GM10266 (cell line): ENCODE results near the gene ARL8A.

Experiments
- DNase-seq: peaks from one replicate; pipeline ENCODE4 v3.0.0; 2012; ENCODE audit errors: extremely low spot score
- CTCF ChIP-seq: IDR thresholded peaks from 2 replicates; pipeline ENCODE4 v1.5.1; 2012; ENCODE audit warnings: mild to moderate bottlenecking, low read depth; ENCODE audit not compliant: control insufficient read depth, insufficient read depth; ENCODE audit errors: missing control alignments

The ARL8A gene

GRCh38 chr1:202164271-202165037 is 19.9 kb upstream of the ARL8A start:
- DNase-seq: peak; percentile 84
- no peak for TF ChIP-seq CTCF

GRCh38 chr1:202163281-202164270 is 19.0 kb upstream of the ARL8A start:
- TF ChIP-seq CTCF: no peak

GRCh38 chr1:202162418-202163280 is 18.1 kb upstream of the ARL8A start:
- no peak for TF ChIP-seq CTCF
- DNase-seq: no peak

More at GRCh38 chr1:202163281-202164270, 19.0 kb upstream of the ARL8A start:
- DNase-seq: no peak

GRCh38 chr1:202162047-202162417 is 17.5 kb upstream of the ARL8A start:
- TF ChIP-seq CTCF: no peak
- DNase-seq: peak; percentile 53

- TF ChIP-seq CTCF: no peak
- no peak for DNase-seq
These were observed 16.9 kb upstream of the ARL8A start for GRCh38 chr1:202161151-202162046.

- DNase-seq: peak; percentile 67
- TF ChIP-seq CTCF: peak; percentile 79
These were observed 15.9 kb upstream of the ARL8A start, which contains the start of gene PTPN7 for GRCh38 chr1:202160377-202160940. PTPN7 (minus strand) TSS chr1:202160602; CDS start chr1:202159402, 1,200 bp downstream.
